ENCODE measurements around the gene HRH2. TPM values are rescaled to one million over a fixed set of nuclear protein-coding genes. Genes with fewer than 3 reads are reported as not detected.

Gene HRH2
- total and polyA plus RNA-seq, 7 experiments from 2014 or later = 5.0 to 26.3 (median 8.0) TPM

DNA sequence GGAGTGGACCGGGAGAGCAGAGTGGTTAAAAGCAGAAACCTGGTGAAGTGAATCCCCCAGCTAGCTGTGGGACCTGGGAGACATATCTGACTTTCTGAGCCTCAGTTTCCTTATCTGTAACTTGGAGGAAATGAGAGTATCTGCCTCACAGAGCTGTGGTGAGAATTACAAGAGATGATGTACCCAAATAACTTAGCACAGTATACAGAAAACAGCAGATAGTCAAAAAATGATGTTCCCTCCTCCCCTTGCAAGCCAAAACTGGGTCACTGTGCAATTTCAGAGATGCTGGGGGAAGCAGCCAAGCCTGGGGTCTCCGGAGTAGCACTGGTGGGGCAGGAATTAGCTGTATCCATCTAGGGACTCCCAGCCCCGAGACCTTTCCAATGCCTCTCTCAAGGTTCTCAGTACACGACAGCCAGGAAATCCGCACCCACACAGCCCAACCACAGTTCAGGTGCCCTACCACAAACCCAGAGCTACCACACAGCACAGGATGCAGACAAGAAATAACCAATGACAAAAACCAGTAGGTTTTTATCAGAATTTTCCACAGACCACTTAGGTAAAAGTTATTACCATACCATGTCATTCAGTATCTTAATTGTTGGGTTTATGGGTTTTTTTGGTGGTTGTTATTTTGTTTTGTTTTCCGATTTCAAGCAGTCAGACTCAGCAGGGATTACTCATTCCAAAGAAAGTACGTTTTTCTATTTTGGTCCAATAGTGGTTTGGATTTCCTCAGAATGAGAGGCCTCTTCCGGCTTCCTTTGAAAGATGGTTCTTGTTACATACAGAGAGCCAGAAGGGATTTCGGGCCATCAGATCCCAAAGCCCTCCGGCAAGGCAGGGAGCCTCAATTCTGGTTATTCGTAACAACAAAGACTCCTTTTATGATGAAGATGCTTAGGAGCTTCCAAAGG is 4.9 kb upstream of the HRH2 start:
- peaks cover 0 to 33% (median 20%) of the 10 kb centered on the region in 11 donors for H3K9me3 Mint-ChIP-seq
- peaks cover 70 to 96% (median 89%) of the 10 kb centered on the region in 7 donors for H3K4me1 Mint-ChIP-seq
- intact Hi-C loops (cut with micrococcal nuclease) = loop anchor here (1.0 to 10.0 kb wide), 11 partner anchors 36 to 1768 kb away; partner anchors contain the start of genes SFXN1 (in 2 of the 2), ARL10 (in 1 of the 2), CPEB4 (in 1 of the 2) and KIAA1191 (in 1 of the 2)
- H3K27ac Mint-ChIP-seq = peak overlapping the region; percentile 63 to 96 (median 87)
- H3K4me3 Mint-ChIP-seq = peak overlapping the region; percentile 38 to 85 (median 78)
- H3K4me1 ChIP-seq (ENCODE audit: control insufficient read depth in 2 of 2, insufficient read depth in 2 of 2, low read length in 2 of 2) = peaks cover 55 to 83% of the 10 kb centered on the region in 2 donors
- CTCF ChIA-PET = interaction anchor here (1.0 to 2.3 kb wide), 2 partner anchors 65 to 119 kb away, joined by 4 to 9 read pairs; no protein-coding TSS in a partner anchor
- ATAC-seq (peak; percentile 90), DNase-seq (peak in 8 of 9 donors; percentile 69 to 85 (median 83))
- peak overlapping the region; percentile 21 for H3K4me3 ChIP-seq (ENCODE audit: low read length)
- no peaks in the 10 kb centered on the region for H3K36me3 ChIP-seq (ENCODE audit: control insufficient read depth in 2 of 3, insufficient read depth in 3 of 3, low read length in 3 of 3)
- peaks cover 0 to 2% (median 0%) of the 10 kb centered on the region in 5 donors for H3K27me3 Mint-ChIP-seq
- H3K36me3 Mint-ChIP-seq = peaks cover 0 to 50% (median 16%) of the 10 kb centered on the region in 5 donors
- H3K27me3 ChIP-seq (ENCODE audit: control insufficient read depth in 2 of 2, insufficient read depth in 2 of 2, low read length in 2 of 2) = no peaks in the 10 kb centered on the region
- H3K9me3 ChIP-seq (ENCODE audit: control insufficient read depth in 2 of 3, low read length in 3 of 3) = peaks cover 0 to 12% (median 6%) of the 10 kb centered on the region in 3 experiments
- POLR2A ChIA-PET = interaction anchor here (0.7 to 1.7 kb wide), 8 partner anchors 9 to 135 kb away, joined by 3 to 5 read pairs (median 4); no protein-coding TSS in a partner anchor
- H3K27ac ChIP-seq (ENCODE audit: low read depth, low read length) = peak overlapping the region; percentile 62

DNA sequence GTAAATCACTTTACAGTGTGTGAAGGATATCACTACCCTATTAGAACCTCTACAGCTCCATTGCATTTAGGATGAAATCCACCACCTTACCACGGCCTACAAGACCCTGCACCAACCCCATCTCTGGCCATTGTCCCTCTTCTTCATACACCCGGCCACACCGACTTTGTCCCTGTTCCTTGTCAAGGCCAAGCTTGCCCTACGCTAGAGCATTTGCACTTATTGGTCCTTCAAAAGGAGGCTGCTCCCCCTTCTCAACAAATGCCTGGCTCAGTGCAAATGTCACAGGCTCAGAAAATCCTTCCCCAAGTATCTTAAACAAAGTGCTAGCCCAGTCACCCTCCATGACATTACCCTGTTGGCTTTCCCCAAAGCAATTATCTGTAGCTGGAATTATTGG is 4.1 kb upstream of the HRH2 start:
- H3K4me1 Mint-ChIP-seq = peaks cover 70 to 98% (median 90%) of the 10 kb centered on the region in 7 donors
- ChIA-PET POLR2A (interaction anchor here (0.6 to 1.7 kb wide), 6 partner anchors 15 to 136 kb away, joined by 3 to 5 read pairs (median 3); no protein-coding TSS in a partner anchor), CTCF (interaction anchor here (2.3 kb wide), 1 partner anchor 119 kb away, joined by 9 read pairs; no protein-coding TSS in a partner anchor)
- H3K27ac Mint-ChIP-seq = peak overlapping the region; percentile 63 to 96 (median 87)
- Histone ChIP-seq H3K27me3 (ENCODE audit: control insufficient read depth in 2 of 2, insufficient read depth in 2 of 2, low read length in 2 of 2) (no peaks in the 10 kb centered on the region), H3K4me1 (ENCODE audit: control insufficient read depth in 2 of 2, insufficient read depth in 2 of 2, low read length in 2 of 2) (peaks cover 59 to 83% of the 10 kb centered on the region in 2 donors), H3K27ac (ENCODE audit: low read depth, low read length) (peak overlapping the region; percentile 62), H3K36me3 (ENCODE audit: control insufficient read depth in 2 of 3, insufficient read depth in 3 of 3, low read length in 3 of 3) (peaks cover 0 to 4% (median 0%) of the 10 kb centered on the region in 3 experiments), H3K4me3 (ENCODE audit: low read length) (peak overlapping the region; percentile 21), H3K9me3 (ENCODE audit: control insufficient read depth in 2 of 3, low read length in 3 of 3) (peaks cover 0 to 12% (median 6%) of the 10 kb centered on the region in 3 experiments)
- peak overlapping the region; percentile 38 to 85 (median 78) for H3K4me3 Mint-ChIP-seq
- intact Hi-C loops (cut with micrococcal nuclease) = loop anchor here (1.0 to 10.0 kb wide), 11 partner anchors 36 to 1769 kb away; partner anchors contain the start of genes SFXN1 (in 2 of the 2), ARL10 (in 1 of the 2), CPEB4 (in 1 of the 2) and KIAA1191 (in 1 of the 2)
- peaks cover 0 to 25% (median 18%) of the 10 kb centered on the region in 11 donors for H3K9me3 Mint-ChIP-seq
- ATAC-seq = no peak
- peaks cover 0 to 46% (median 13%) of the 10 kb centered on the region in 5 donors for H3K36me3 Mint-ChIP-seq
- DNase-seq = no peak
- H3K27me3 Mint-ChIP-seq = peaks cover 0 to 2% (median 0%) of the 10 kb centered on the region in 5 donors

DNA sequence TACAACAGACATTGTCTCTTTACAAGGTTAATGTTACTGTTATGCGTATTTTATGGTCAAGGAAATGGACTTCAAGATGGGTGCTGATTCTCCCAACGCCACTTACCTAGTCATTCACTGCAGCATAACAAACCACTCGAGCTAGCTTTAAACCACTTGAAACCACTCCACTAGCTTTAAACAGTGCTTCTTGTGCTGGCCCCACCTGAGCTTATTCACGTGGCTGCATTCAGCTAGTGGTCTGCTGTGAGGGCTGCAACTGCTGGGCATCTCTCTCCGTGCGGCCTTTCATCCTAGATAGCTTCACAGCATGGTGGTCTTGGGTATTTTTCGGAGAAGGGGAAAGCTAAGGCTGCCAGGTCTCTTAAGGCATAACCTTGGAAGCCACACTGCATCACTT is 3.5 kb upstream of the HRH2 start:
- ATAC-seq = no peak
- intact Hi-C loops (cut with micrococcal nuclease) = loop anchor here (5.0 to 10.0 kb wide), 6 partner anchors 37 to 1770 kb away; partner anchors contain the start of genes SFXN1 (in 2 of the 2), ARL10 (in 1 of the 2), CPEB4 (in 1 of the 2) and KIAA1191 (in 1 of the 2)
- no peak for DNase-seq
- H3K4me3 ChIP-seq (ENCODE audit: low read length) = no peak overlapping the region
- no peaks in the 10 kb centered on the region for H3K27me3 ChIP-seq (ENCODE audit: control insufficient read depth in 2 of 2, insufficient read depth in 2 of 2, low read length in 2 of 2)
- H3K9me3 ChIP-seq (ENCODE audit: control insufficient read depth in 2 of 3, low read length in 3 of 3) = peaks cover 0 to 12% (median 6%) of the 10 kb centered on the region in 3 experiments
- Mint-ChIP-seq H3K27me3 (peaks cover 0 to 2% (median 0%) of the 10 kb centered on the region in 5 donors), H3K4me1 (peaks cover 72 to 98% (median 90%) of the 10 kb centered on the region in 7 donors), H3K36me3 (peaks cover 0 to 40% (median 7%) of the 10 kb centered on the region in 5 donors), H3K4me3 (peak overlapping the region; percentile 68 to 85 (median 78)), H3K9me3 (peaks cover 0 to 19% (median 13%) of the 10 kb centered on the region in 11 donors), H3K27ac (peak overlapping the region; percentile 63 to 96 (median 87))
- ChIA-PET POLR2A (interaction anchor here (0.9 to 1.7 kb wide), 3 partner anchors 14 to 41 kb away, joined by 3 to 5 read pairs (median 4); no protein-coding TSS in a partner anchor), CTCF (interaction anchor here (1.0 to 2.3 kb wide), 2 partner anchors 46 to 120 kb away, joined by 3 to 9 read pairs; no protein-coding TSS in a partner anchor)
- no peak overlapping the region for H3K27ac ChIP-seq (ENCODE audit: low read depth, low read length)
- peaks cover 59 to 85% of the 10 kb centered on the region in 2 donors for H3K4me1 ChIP-seq (ENCODE audit: control insufficient read depth in 2 of 2, insufficient read depth in 2 of 2, low read length in 2 of 2)
- H3K36me3 ChIP-seq (ENCODE audit: control insufficient read depth in 2 of 3, insufficient read depth in 3 of 3, low read length in 3 of 3) = peaks cover 0 to 4% (median 0%) of the 10 kb centered on the region in 3 experiments

DNA sequence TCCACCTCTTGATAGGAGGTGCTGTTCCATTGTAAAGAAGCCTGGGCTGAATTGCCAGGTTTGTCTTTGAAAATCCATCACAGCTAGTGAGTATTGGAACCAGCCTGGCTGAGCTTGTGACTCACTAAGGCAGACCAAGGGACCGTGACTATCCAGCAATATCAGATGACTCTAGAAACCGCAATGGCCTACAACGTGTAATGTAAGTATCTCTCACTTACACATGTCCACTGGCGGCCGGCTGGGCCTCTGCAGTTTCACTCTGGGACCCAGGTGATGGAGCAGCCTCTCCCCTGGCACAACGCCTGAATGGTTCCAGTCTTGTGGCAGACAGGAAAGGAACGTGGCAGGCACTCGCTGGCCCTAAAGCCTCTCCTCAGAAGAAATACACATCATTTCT is 3.1 kb upstream of the HRH2 start:
- DNase-seq = no peak
- ChIA-PET CTCF (interaction anchor here (1.0 to 2.3 kb wide), 2 partner anchors 45 to 120 kb away, joined by 3 to 9 read pairs; no protein-coding TSS in a partner anchor), POLR2A (interaction anchor here (1.5 kb wide), 1 partner anchor 13 kb away, joined by 5 read pairs; no protein-coding TSS in a partner anchor)
- Histone ChIP-seq H3K4me3 (ENCODE audit: low read length) (no peak overlapping the region), H3K9me3 (ENCODE audit: control insufficient read depth in 2 of 3, low read length in 3 of 3) (peaks cover 0 to 8% (median 5%) of the 10 kb centered on the region in 3 experiments), H3K4me1 (ENCODE audit: control insufficient read depth in 2 of 2, insufficient read depth in 2 of 2, low read length in 2 of 2) (peaks cover 59 to 85% of the 10 kb centered on the region in 2 donors), H3K27ac (ENCODE audit: low read depth, low read length) (no peak overlapping the region), H3K27me3 (ENCODE audit: control insufficient read depth in 2 of 2, insufficient read depth in 2 of 2, low read length in 2 of 2) (no peaks in the 10 kb centered on the region), H3K36me3 (ENCODE audit: control insufficient read depth in 2 of 3, insufficient read depth in 3 of 3, low read length in 3 of 3) (peaks cover 0 to 4% (median 0%) of the 10 kb centered on the region in 3 experiments)
- intact Hi-C loops (cut with micrococcal nuclease) = loop anchor here (5.0 to 10.0 kb wide), 7 partner anchors 38 to 1770 kb away; partner anchors contain the start of genes RNF44 (in 2 of the 2), SFXN1 (in 2 of the 2), ARL10 (in 1 of the 2) and CPEB4 (in 1 of the 2)
- H3K4me3 Mint-ChIP-seq = peak overlapping the region; percentile 21 to 85 (median 78)
- H3K36me3 Mint-ChIP-seq = peaks cover 0 to 39% (median 8%) of the 10 kb centered on the region in 5 donors
- peaks cover 76 to 98% (median 92%) of the 10 kb centered on the region in 7 donors for H3K4me1 Mint-ChIP-seq
- peak overlapping the region; percentile 63 to 96 (median 87) for H3K27ac Mint-ChIP-seq
- peaks cover 0 to 16% (median 10%) of the 10 kb centered on the region in 11 donors for H3K9me3 Mint-ChIP-seq
- no peak for ATAC-seq
- H3K27me3 Mint-ChIP-seq = peaks cover 0 to 2% (median 0%) of the 10 kb centered on the region in 5 donors

DNA sequence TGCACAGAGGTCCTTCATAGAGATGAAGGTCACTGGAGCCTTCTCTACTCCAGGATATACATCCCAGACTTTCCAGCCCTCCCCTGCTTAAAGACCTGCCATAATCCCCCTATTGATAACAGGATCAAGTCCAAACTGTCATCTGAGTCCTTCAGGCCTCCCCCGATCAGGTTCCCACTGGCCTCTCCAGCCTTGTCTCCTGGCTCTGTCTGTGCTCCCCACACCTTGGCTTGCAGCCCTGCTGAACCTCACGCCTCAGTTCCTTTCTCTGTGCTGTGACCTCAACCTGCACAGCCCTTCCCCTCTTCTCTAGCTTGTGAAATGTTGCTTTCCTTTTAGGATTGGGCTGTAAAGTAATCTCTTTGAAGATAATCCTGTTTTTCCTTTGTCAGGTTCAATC is 2.5 kb upstream of the HRH2 start:
- POLR2A ChIA-PET = no interaction called here

More for the DNA sequence above, 2.5 kb upstream of the HRH2 start:
- Histone ChIP-seq H3K36me3 (ENCODE audit: control insufficient read depth in 2 of 3, insufficient read depth in 3 of 3, low read length in 3 of 3) (peaks cover 0 to 4% (median 0%) of the 10 kb centered on the region in 3 experiments), H3K4me3 (ENCODE audit: low read length) (no peak overlapping the region), H3K4me1 (ENCODE audit: control insufficient read depth in 2 of 2, insufficient read depth in 2 of 2, low read length in 2 of 2) (peaks cover 58 to 80% of the 10 kb centered on the region in 2 donors), H3K27me3 (ENCODE audit: control insufficient read depth in 2 of 2, insufficient read depth in 2 of 2, low read length in 2 of 2) (no peaks in the 10 kb centered on the region), H3K9me3 (ENCODE audit: control insufficient read depth in 2 of 3, low read length in 3 of 3) (peaks cover 0 to 2% (median 0%) of the 10 kb centered on the region in 3 experiments), H3K27ac (ENCODE audit: low read depth, low read length) (peak overlapping the region; percentile 24)
- intact Hi-C loops (cut with micrococcal nuclease) = loop anchor here (5.0 to 10.0 kb wide), 5 partner anchors 239 to 1771 kb away; partner anchors contain the start of genes RNF44 (in 2 of the 2), ARL10 (in 1 of the 2), CPEB4 (in 1 of the 2) and KIAA1191 (in 1 of the 2)
- peaks cover 82 to 98% (median 93%) of the 10 kb centered on the region in 7 donors for H3K4me1 Mint-ChIP-seq
- DNase-seq (no peak), ATAC-seq (no peak)
- peak overlapping the region; percentile 18 to 96 (median 82) for H3K27ac Mint-ChIP-seq
- H3K36me3 Mint-ChIP-seq = peaks cover 0 to 41% (median 9%) of the 10 kb centered on the region in 5 donors
- peak overlapping the region in 9 of 10 donors; percentile 21 to 100 (median 76) for H3K4me3 Mint-ChIP-seq
- H3K9me3 Mint-ChIP-seq = peaks cover 0 to 12% (median 7%) of the 10 kb centered on the region in 11 donors
- peaks cover 0 to 2% (median 0%) of the 10 kb centered on the region in 5 donors for H3K27me3 Mint-ChIP-seq
- CTCF ChIA-PET = no interaction called here
